MCF 10A (cell line): ENCODE data around the gene DNAH10. TPM values are rescaled to one million over a fixed set of nuclear protein-coding genes. Genes with fewer than 3 reads are reported as not detected.
A peak's percentile ranks its signal among the peaks of the same experiment; 100 is the strongest.

Source experiments
- BruUV-seq: library from RNA; stranded (reverse); fragments of 400-500 nt; replicated peaks from 2 replicates; lab custom pipeline; 2021; lab: Mats Ljungman, UMichigan
- CTCF ChIA-PET: fragments of 300-600 bp; sonication (Branson Sonifier 250); formaldehyde crosslinking; extraction: SDS; loops from one replicate; lab custom pipeline; 2021; ENCODE audit warnings: antibody characterized with exemption, inconsistent platforms; lab: Yijun Ruan, JAX
- POLR2A ChIA-PET: fragments of 300-600, 350-650 bp; sonication (Branson Sonifier 250); formaldehyde crosslinking; extraction: SDS; loops from one replicate; lab custom pipeline; 2020; ENCODE audit warnings: antibody characterized with exemption, inconsistent platforms; lab: Yijun Ruan, JAX
- DNase-seq: peaks from one replicate; pipeline ENCODE4 v3.0.0-alpha.2; 2018; ENCODE audit not compliant: unreplicated experiment
- H3K27ac Mint-ChIP-seq: one replicate; pipeline ENCODE4 v1.8.0; 2022; ENCODE audit warnings: mild to moderate bottlenecking, low read depth, mixed read lengths; ENCODE audit not compliant: unreplicated experiment
- H3K27me3 Mint-ChIP-seq: one replicate; pipeline ENCODE4 v1.8.0; 2022; ENCODE audit warnings: mixed read lengths; ENCODE audit not compliant: insufficient read depth, unreplicated experiment
- H3K36me3 Mint-ChIP-seq: one replicate; pipeline ENCODE4 v1.8.0; 2022; ENCODE audit warnings: mild to moderate bottlenecking, moderate library complexity, mixed read lengths; ENCODE audit not compliant: insufficient read depth, unreplicated experiment
- H3K4me1 Mint-ChIP-seq: one replicate; pipeline ENCODE4 v1.8.0; 2022; ENCODE audit warnings: mixed read lengths; ENCODE audit not compliant: insufficient read depth, unreplicated experiment
- H3K4me3 Mint-ChIP-seq: one replicate; pipeline ENCODE4 v1.8.0; 2022; ENCODE audit warnings: mild to moderate bottlenecking, moderate library complexity, mixed read lengths; ENCODE audit not compliant: unreplicated experiment
- H3K9me3 Mint-ChIP-seq: one replicate; pipeline ENCODE4 v1.8.0; 2022; ENCODE audit warnings: mixed read lengths; ENCODE audit not compliant: unreplicated experiment
- intact Hi-C: fragments of 100-400 bp; cut with micrococcal nuclease; formaldehyde crosslinking; loops from 2 replicates; pipeline ENCODE4 v1.14.1; 2022
- total RNA-seq: library from RNA; stranded (reverse); gene quantifications from 2 replicates; pipeline ENCODE4 v1.2.3, GENCODE V29; 2022
- TF ChIP-seq, protein P1 (sequence below): fragments of 200-600 bp; IDR thresholded peaks from one replicate; pipeline ENCODE4 v1.8.0; 2022; ENCODE audit warnings: antibody characterized with exemption, mild to moderate bottlenecking; ENCODE audit not compliant: unreplicated experiment

Gene DNAH10
- total RNA-seq, 1 experiment from 2014 or later = 0.21 TPM

DNA sequence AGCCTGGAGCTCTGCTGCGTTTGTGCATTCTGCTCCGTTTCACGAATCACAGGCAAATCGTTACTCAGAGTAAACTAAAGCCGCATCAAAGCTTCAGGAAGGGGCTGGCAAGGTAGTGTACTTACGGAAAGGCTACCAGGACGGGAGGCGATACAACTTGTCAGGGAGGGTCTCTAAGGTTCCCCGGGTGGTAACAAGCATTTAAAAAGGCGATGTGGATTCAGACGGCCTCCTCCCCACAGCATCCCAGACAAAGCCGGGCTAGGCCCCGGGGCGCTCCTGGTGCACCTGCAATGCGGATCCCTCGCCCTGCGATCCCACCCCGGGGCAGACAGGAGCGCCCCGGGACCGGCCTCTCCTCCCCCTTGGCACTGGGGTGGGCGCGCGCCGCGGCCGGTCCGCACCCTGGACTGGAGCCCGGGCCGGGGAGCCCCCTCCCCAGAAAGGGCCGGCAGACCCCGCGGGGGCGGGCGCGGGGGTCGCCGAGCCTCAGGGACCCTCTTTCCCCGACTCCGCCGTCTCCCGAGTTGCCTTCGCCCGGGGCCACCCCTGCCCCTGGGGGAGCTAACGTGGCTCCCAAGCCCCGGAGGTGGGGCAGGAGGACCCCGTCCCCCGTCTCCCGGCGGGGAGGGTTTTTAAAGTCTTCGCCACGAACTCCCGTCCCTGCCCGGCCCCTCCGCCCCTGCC is 209.8 kb downstream of the DNAH10 start:
- Mint-ChIP-seq H3K4me1 (peaks cover 24% of the 10 kb centered on the region), H3K27ac (peak overlapping the region; percentile 75), H3K36me3 (peaks cover 6% of the 10 kb centered on the region), H3K9me3 (no peaks in the 10 kb centered on the region), H3K4me3 (peak overlapping the region; percentile 95), H3K27me3 (no peaks in the 10 kb centered on the region)
- intact Hi-C loops = loop anchor here (2.0 kb wide), 1 partner anchor 67 kb away; no protein-coding TSS in a partner anchor
- ChIA-PET POLR2A (interaction anchor here (0.5 to 2.4 kb wide), 11 partner anchors 10 to 1006 kb away, joined by 3 to 9 read pairs (median 4); partner anchors contain the start of gene ABCB9), CTCF (interaction anchor here (0.6 to 1.7 kb wide), 5 partner anchors 10 to 169 kb away, joined by 3 to 9 read pairs (median 5); no protein-coding TSS in a partner anchor)
- TF ChIP-seq, protein P1, sequence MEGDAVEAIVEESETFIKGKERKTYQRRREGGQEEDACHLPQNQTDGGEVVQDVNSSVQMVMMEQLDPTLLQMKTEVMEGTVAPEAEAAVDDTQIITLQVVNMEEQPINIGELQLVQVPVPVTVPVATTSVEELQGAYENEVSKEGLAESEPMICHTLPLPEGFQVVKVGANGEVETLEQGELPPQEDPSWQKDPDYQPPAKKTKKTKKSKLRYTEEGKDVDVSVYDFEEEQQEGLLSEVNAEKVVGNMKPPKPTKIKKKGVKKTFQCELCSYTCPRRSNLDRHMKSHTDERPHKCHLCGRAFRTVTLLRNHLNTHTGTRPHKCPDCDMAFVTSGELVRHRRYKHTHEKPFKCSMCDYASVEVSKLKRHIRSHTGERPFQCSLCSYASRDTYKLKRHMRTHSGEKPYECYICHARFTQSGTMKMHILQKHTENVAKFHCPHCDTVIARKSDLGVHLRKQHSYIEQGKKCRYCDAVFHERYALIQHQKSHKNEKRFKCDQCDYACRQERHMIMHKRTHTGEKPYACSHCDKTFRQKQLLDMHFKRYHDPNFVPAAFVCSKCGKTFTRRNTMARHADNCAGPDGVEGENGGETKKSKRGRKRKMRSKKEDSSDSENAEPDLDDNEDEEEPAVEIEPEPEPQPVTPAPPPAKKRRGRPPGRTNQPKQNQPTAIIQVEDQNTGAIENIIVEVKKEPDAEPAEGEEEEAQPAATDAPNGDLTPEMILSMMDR = no peak
- peak; percentile 40 for DNase-seq
- BruUV-seq = no TSS peak

DNA sequence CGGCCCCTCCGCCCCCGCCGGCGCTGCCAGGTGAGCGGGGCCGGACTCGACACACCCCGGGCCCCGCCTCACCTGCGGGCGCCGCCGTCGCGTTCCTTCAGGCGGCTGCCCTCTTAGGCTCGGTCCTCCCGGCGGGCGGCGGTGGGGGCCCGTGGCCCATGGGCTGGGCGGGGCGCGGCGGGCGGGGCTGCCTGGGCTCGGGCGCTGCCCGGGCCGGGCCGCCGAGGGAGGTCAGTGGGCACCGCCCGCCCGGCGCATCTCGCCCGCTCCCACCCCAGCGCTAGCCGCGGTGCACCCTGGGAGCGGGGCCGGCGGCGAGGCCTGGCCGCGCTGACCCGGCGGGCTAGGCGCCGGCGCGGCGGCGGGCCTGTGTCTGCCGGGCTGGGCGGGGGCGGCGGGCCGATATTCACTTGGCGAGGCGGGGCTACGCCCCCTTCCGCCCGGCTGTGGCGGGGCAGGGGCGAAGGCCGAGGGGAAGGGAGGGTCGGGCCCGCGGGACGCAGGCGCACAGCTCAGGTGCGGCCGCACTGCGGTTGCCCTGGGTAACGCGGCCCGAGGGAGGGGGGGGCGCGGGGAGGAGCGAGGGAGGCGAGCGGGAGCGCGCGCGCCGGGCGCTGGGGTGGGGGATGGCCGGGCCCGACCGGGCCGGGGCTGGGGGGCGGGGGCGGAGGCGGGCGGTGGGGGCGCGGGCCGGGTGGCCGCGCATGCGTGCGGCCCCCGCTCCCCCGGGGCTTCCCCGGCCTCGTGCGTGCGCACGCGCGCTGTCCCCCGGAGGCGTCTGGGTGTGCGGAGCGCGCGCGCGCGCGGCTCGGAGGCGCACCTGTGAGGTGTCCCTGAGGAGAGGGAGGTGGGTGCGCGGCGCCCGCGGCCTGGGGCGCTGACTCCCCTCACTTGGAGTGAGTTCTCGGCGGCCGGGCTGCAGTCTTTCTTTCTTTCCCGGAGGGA is 210.6 kb downstream of the DNAH10 start, which contains the start of the genes CCDC92 and ZNF664:
CCDC92 (minus strand) TSS at position 375 of the 945 bp plus-strand sequence. CDS start 28,526 bp downstream, outside the sequence.
ZNF664 (plus strand) TSS at position 759 of the 945 bp plus-strand sequence. CDS start 38,930 bp downstream, outside the sequence.
- peaks cover 14% of the 10 kb centered on the region for H3K36me3 Mint-ChIP-seq
- ChIA-PET POLR2A (interaction anchor here (0.5 to 2.4 kb wide), 7 partner anchors 11 to 1006 kb away, joined by 3 to 9 read pairs (median 4); partner anchors contain the start of gene ABCB9), CTCF (interaction anchor here (0.5 to 1.7 kb wide), 3 partner anchors 12 to 451 kb away, joined by 3 to 9 read pairs (median 5); no protein-coding TSS in a partner anchor)
- DNase-seq = peak; percentile 83
- no peaks in the 10 kb centered on the region for H3K9me3 Mint-ChIP-seq
- intact Hi-C loops = no loop called here
- peaks cover 24% of the 10 kb centered on the region for H3K4me1 Mint-ChIP-seq
- BruUV-seq = no TSS peak
- TF ChIP-seq, protein P1 = peak; percentile 21
- H3K4me3 Mint-ChIP-seq = peak within 1 kb of the TSS; percentile 95
- H3K27ac Mint-ChIP-seq = peak within 1 kb of the TSS; percentile 92
- no peaks in the 10 kb centered on the region for H3K27me3 Mint-ChIP-seq

DNA sequence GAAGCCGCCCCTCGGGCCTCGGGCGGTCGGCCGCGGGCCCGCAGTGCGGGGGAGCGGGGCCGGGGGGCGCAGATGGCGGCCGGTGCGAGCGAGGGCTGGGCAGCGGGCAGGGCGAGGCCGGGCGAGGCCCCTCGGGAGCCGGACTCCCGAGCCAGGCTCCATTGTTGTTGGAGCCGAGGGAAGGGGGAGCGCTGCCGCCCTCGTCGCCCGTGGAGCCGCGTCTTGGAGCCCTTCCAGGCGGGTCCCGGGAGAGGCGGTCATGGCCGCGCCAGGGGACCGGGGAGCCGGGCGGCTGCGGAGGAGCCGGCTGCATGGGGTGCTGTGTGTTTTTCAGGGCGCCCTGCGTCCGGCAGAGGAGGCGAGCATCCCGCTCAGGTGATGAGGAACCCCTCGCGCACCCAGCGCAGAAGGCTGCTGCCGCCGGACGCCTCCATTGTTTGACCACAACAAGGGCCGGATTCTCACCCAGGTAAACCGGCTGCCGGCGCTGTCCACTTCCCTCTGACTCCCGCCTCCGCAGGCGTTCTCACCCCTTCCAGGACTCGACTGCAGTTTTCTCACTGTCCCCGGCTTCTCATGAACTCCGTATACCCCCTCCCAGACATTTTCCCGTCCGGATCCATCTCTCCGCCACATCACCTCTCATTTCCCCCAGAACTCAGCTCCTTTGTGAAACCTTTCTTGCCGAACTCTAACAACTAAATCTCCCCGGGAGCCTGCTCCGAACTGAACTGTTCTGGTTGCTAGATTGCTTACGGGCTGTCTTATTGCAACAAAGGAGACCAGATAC is 211.6 kb downstream of the DNAH10 start:
- POLR2A ChIA-PET = interaction anchor here (0.6 to 1.6 kb wide), 8 partner anchors 9 to 964 kb away, joined by 3 to 7 read pairs (median 3); no protein-coding TSS in a partner anchor
- Mint-ChIP-seq H3K4me1 (peaks cover 20% of the 10 kb centered on the region), H3K36me3 (peaks cover 23% of the 10 kb centered on the region), H3K4me3 (peak overlapping the region; percentile 95), H3K27ac (peak overlapping the region; percentile 92), H3K9me3 (no peaks in the 10 kb centered on the region), H3K27me3 (no peaks in the 10 kb centered on the region)
- no TSS peak for BruUV-seq
- intact Hi-C loops = no loop called here
- peak; percentile 44 for DNase-seq
- TF ChIP-seq, protein P1 = no peak
- CTCF ChIA-PET = interaction anchor here (1.0 kb wide), 1 partner anchor 68 kb away, joined by 3 read pairs; no protein-coding TSS in a partner anchor
